ENCODE results near the gene GCNT3.

Gene GCNT3, protein sequence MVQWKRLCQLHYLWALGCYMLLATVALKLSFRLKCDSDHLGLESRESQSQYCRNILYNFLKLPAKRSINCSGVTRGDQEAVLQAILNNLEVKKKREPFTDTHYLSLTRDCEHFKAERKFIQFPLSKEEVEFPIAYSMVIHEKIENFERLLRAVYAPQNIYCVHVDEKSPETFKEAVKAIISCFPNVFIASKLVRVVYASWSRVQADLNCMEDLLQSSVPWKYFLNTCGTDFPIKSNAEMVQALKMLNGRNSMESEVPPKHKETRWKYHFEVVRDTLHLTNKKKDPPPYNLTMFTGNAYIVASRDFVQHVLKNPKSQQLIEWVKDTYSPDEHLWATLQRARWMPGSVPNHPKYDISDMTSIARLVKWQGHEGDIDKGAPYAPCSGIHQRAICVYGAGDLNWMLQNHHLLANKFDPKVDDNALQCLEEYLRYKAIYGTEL

DNA sequence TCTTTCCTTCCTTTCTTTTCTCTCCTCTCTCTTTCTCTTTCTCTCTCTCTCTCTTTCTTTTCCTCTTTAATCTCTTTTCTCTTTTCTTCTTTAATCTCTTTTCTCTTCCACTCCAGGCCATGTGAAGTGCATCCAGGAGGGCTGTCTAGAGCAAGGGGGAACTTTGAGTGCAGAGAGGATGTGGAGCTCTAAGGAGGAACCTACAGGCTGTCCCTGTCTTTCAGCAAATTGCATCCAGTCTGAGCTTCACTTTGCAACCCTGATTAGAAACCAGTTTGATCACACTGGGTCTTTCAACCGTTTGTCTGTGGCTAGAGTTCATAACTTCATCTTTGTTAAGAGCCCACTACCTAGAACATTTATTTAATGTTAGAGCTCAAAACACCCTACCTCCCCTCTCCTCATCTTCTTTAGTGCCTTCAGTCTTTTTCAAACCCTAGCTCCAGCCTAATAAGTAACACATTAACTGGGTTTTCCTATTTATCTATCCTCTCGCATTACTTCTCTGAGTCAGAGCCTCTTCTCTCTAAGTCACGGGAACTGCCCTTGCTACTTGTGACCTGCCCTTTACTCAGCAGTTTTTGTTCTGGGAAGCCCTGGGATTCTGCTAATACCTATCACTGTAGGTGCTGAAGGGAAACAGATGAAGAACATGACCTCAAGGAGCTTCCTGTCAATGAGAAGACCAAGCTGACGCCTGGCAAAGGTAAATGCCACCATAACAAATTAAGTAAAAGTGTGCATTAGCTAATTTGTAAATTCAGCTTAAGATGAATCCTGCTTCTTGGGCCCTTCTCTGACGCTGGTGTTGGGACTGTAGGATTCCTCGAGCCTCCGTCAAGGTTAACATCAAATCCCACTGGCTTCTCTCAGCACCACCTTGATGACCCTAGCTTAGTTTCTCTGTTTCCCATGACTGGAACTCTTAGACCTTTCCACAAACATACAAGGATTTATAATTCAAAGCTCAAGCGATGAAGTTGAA, at the start of gene GCNT3:
GCNT3 (plus strand) TSS at position 508 of the 985 bp plus-strand sequence. CDS start 6,456 bp downstream, outside the sequence.
- DNase-seq: no peak

DNA sequence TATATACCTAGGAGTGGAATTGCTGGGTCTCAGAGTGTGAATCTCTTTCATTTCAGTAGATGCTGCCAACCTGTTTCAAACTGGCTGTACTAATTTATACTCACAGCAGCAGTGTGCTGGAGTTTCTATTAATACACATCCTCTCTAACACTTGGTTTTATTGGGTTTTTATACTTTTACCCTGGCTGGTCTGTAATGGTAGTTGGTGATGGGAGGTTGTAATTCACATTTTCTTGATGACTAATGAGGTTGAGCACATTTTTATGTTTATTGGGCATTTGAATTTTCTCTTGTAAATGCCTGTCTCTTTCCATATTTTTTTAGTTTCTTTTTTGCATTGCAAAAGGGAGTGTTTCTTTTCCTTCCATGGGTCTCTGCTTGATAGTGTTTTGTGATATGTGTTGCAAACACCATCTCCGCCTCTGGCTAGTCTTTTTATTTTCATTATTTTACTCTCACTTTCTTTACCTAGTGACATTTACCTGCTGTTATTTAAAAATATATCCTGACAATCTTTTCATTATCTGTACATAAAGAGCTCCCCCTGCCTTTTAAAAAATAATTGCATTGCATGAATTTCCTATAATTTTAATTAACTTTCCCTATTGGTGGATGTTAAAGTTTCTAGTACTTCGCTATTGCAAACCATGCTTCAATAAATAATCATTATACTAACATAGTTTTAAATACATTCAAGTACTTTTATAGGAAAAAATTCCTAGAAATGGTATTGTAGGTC, 49.0 kb upstream of the GCNT3 start:
- no peak for DNase-seq

DNA sequence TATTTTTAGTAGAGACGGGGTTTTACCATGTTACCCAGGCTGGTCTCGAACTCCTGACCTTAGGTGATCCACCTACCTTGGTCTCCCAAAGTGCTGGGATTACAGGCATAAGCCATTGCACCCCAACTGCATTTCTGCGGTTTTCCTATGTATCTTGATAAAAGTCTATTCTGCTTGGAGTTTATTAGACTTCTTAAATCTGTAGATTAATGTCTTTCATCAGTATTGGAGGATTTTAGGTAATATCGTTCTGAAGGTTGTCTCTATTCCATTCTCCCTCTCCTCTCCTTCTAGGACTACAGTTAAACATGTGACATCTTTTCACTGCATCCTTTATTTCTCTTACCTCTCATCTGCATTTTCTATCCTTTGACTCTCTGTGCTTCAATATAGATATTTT, 46.3 kb upstream of the GCNT3 start:
- no peak for DNase-seq

DNA sequence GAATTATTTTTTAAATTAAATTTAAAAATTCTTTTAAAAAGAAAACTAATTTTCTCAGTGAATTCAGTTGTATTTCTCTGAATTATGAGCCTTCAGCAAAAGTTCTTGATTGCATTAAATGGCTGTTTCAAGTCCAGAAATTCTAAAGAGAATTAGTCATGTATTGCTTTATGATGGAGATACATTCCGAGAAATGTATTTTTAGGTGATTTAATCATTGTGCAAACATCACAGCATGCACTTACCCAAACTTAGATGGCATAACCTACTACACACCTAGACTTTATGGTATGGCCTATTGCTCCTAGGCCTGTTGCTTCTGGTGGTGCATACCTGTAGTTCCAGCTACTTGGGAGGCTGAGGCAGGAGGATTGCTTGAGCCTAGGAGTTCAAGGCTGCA, 44.3 kb upstream of the GCNT3 start:
- no peak for DNase-seq

DNA sequence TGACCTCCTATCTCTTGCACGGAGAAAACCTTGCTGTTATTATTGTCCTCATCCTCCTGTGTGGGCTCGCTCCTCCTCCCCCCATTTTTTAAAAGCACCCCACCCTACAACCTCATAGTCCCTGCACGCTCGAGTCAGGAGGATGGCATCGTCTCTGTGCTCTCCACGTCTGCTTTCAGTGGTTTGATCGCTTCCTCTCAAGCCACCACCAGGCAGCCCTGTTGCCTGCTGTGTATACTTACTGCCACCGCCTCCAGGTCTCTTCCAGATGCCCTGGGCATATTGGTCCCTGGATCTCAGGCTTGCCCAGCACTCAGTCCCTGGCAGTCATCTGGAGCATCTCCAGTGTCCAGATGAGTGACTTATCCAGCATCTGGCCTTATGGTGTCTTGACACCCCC, 42.1 kb upstream of the GCNT3 start:
- no peak for DNase-seq

DNA sequence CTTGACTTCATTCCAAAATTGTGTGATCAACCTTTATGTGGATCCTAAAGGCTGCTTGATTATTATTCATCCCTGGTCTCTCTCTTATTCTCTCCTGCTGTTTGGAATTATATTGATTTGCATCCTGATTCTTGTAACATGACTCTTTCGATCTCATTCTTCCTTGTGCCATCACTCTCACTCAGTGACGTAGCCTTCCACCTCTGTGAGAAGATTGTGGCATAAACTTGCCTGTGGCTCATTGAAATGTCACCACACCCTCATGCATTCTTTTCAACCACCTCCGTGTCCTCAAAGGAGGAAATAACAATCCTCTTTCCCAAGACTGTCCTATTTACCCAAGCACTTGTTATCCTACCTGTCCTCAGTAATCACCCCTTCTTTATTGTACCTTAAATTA, 41.3 kb upstream of the GCNT3 start:
- no peak for DNase-seq

DNA sequence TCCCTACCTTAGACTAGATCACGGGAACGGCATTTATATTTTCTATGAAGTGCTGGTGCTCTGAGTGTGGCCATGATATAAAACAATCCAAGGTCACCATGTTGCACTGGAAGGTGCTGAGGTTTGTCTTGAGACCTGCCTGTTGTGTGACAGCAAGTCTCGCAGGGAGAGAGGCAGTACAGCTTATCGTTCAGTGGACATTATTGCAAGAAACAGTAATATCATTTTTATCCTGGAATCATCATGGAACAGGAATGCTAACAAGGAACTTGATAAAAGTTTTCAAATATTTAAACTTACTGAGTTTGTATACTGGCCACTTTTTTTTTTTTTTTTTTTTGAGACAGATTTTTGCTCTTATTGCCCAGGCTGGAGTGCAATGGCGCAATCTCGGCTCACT, 40.0 kb upstream of the GCNT3 start:
- no peak for DNase-seq

DNA sequence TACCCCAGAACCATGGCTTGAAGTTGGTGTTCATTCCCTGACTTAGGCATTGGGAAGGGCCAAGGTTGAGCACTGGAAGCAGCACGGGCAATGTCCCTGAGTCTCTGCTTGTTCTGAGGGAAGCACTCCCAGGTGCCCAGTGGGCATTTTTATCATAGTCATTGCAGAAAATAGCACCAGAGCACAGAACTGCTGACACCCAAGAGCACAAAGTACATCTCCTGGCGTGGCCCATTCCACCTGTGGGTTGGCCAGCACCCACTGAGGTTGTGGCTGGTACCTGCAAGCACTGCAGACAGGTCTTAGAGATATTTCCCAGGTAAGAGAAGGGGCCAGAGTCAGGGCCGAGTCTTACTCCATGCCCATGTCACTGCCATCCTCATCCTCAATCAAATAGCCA, 28.5 kb upstream of the GCNT3 start:
- no peak for DNase-seq

DNA sequence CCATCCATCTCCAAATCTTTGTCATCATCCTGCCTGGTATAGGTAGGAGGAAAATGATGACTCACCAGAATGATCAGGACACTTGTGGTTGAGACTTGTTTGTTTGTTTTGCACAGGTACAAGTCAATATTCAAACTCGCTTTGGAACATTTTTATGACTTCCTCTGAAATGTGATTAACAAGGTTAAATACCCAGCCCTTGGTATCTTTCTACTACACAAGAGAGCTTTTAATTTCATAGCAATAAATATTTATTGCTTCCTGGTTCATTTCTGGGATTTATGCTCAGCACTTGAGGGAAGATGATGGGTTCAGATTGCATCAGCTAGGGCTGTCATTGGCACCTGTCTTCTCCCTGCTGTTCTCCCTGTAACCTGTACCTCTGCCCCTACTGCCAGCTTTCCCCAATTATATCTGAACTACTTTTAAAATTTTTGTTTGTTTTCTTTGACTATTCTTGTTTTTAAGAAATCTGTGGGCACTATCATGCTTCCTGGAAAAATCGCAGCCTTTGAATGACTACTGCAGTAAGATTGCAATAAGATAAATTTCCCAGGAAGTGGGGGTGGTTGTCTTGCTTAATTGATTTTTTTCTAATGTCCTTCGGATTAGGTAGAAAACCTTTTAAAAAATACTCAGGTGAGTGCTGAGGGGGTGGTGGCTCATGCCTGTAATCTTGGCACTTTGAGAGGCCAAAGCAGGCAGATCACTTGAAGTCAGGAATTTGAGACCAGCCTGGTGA, 24.3 kb upstream of the GCNT3 start:
- DNase-seq: no peak

DNA sequence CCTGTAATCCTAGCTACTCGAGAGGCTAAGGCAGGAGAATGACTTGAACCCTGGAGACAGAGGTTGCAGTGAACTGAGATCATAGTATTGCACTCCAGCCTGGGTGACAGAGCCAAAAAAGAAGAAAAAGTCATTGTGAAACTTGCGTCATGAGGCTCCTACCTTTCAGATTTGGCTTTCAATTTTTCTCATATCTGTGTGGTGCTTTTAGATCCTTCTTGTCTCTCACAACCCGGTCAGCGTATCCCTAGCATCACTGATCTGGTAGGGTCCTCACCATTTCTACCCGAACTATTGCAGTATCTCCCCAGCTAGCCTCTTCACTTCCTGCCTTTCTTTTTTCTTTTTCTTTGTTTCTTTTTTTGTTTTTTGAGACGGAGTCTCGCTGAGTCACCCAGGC, 21.6 kb upstream of the GCNT3 start:
- DNase-seq: no peak

DNA sequence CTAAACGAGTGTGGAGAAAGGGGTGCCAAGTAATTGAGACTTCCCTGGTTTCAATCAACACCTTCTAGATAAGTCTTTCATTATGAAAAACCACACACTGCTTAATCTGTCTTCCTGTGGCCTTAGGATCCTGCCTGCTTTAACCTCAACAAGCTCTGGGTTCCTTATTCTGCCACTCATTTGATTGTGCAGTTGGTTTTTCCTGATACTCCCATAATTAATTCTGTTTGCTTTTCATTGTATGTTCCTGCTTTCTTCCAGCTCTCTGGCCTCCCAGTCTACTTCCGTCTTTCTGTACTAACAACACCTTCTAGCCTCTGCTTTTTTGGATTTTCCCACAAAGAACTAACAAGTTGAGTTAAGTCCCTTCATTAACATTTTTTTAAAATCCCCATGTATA, 20.2 kb upstream of the GCNT3 start:
- no peak for DNase-seq

DNA sequence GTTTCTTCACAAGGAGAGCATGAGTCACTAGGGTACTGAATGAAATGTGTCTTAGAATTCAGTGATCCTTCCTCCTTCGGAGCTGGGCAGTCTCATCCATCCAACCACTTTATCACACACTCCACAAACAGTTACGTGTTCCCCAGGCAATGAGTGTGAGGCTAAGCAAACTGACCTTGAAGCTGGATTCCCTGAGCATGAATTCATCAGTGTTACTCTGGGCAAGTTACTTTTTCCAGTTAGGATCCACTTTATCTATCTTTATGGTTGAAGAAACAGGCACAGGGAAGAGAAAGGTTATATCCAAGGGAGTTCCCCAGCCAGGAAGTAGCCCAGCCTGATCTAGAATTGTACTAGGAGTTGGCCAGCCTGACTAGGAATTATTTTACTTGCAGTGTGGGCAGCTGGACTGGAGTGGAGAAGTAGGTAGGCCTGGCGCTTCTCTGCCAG, 17.1 kb upstream of the GCNT3 start:
- no peak for DNase-seq

DNA sequence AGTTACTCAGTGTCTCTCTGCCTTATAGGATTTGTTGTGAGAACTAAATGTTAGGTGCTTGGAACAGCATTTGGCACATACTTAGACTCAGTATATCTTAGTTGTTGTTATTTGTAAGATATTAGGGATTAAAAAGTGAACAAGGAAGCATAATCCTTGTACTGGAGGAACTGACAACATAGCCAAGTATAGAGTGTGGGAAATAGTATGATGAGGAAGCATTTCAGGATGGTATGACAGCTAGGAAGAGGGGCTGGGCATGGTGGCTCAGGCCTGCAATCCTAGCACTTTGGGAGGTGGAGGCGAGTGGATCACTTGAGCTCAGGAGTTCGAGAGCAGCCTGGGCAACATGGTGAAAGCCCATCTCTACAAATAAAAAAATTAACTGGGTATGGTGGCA, 16.6 kb upstream of the GCNT3 start:
- no peak for DNase-seq

DNA sequence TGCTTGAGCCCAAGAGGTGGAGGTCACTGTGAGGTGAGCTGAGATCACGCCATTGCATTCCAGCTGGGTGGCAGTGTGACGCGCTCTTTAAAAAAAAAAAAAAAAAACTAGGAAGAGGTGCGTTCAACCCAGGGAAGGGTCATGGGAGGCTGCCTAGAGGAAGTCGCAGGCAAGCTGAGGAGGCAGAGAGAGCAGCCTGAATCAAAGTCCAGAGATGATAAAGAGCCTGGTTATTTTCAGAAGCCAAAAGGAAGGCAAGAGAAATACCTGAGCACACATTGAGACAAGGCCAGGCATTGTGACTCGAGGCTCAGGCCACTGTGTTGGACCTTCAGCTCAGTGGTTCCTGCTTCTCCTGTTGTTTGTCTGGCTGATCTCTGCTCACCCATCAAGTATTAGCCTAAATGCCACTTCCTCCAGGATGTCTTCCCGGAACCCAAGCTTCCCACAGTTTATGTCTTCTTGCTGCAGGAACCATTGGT, 16.1 kb upstream of the GCNT3 start:
- no peak for DNase-seq

DNA sequence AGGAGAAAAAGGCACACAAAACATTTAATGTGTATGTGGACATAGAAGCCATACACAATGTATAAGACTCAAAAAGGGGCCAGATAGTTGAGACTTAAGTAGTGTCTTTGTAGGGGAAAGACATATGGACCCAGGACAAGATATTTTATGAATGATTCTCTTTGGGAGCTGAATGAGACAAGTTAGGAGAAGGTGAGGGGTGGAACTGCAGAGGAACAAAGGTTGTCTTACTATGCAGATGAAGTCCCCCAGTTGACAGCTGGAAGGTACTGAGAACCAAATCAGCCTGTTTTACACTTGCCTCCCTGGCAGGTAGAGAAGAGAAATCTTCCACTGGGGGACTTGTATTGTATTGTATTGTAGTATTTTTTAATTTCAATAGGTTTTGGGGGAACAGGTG, 14.9 kb upstream of the GCNT3 start:
- DNase-seq: no peak

DNA sequence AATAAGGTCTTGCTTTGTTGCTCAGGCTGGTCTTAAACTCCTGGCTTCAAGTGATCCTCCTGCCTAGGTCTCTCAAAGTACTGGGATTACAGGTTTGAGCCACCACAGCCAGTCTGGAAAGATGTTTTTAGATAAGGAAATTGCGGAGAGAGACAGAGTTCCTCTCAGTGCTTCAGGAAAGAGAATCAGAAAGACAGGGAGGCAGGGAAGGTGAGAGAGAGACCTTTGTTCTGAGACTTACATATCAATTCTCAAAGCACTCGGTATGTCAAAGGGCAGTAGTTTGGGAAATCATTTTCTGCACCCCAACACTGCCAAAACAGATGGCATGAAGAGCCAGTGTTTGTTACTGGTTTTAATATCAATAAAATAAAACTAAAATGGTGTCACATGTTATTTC, 13.1 kb upstream of the GCNT3 start:
- no peak for DNase-seq

DNA sequence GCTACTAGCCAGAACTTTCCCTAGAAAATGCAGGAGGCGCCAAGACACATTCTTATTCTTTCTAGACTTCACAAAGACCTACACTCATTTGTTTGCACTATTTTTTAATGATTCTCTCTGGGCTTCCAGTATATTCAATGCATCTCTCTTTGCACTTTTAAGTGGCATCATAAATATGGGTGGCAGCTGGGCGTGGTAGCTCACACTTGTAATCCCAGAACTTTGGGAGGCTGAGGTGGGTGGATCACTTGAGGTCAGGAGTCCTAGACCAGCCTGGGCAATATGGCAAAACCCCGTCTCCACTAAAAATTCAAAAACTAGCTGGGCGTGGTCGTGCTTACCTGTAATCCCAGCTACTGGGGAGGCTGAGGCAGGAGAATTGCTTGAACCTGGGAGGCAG, 5.6 kb upstream of the GCNT3 start:
- DNase-seq: no peak

DNA sequence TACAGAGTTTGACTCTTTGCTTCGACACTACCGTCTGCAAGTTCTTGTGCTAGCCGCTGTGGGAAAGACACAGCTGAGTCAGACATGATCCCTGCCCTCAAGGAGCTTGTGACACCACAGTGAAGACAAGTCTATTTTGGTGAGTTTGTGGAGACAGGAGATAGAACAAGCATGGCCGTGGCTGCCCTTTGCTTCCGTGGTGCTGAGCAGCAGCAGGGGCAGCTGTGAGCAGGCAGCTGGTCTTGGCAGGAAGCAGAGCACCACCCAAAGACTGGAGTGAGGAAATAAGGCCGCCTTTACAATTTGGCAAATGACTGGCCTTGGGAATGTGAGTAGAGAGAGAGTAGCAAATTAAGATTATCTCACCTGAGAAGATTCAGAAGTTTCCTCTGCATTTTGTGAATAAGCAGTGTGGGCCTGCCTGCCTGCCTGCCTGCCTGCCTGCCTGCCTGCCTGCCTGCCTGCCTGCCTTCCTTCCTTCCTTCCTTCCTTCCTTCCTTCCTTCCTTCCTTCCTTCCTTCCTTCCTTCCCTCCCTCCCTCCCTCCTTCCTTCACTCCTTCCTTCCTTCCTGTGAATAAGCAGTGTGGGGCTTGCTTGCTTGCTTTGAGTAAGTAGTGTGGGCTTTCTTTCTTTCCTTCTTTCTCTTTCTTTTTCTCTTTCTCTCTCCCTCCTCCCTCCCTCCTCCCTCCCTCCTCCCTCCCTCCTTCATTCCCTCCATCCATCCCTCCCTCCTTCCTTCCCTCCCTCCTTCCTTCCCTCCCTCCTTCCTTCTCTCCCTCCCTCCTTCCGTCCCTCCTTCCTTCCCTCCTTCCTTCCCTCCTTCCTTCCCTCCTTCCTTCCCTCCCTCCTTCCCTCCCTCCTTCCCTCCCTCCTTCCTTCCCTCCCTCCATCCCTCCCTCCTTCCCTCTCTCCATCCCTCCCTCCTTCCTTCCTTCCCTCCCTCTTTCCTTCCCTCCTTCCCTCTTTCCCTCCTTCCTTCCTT, 1.6 kb upstream of the GCNT3 start:
- DNase-seq: no peak

DNA sequence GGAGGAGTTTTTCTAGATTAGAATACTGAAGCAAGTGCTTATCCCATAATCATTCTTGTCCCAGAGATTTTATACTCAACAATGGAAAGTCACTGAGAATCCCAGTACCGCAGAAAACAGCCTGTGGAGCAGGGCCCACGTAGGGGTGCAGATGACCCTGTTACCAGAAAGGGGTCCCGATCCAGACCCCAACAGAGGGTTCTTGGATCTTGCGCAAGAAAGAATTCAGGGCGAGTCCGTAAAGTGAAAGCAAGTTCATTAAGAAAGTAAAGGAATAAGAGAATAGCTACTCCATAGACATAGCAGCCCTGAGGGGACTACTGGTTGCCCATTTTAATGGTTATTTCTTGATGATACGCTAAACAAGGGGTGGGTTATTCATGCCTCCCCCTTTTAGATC, 2.6 kb downstream of the GCNT3 start:
- DNase-seq: no peak

DNA sequence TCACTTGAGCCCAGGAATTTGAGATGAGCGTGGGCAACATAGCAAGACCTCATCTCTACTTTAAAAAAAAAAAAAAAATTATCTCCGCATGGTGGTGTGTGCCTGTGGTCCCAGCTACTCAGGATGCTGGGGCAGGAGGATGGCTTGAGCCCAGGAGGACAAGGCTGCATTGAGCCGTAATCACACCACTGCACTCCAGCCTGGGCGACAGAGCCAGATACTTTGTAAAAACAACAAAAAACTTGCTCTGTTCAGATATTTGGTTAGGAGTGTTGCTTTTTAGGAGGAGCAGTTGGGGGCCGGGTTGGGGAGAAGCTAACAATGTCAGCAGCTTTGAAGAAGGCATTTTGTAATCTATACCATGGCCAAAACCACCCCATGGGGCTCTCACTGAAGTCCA, 4.1 kb downstream of the GCNT3 start:
- no peak for DNase-seq

DNA sequence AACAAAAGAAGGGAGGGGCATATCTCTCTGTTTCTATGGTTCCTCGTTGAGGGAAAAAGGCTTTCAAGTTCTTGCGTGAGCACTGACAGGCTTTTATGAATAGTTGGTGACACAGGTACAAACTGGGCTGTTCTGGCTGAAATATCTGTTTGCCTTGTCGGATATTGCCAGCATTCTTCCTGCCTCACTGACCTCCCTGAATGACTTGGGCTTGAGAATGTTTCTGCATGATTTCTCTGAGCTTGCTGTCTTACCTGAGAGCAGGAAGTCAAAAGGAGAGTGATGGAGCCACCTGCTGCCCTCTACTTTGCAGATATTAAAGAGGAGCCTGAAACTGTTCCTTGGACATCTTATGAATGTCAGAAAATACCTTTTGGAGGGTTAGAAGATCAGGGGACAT, 4.8 kb downstream of the GCNT3 start:
- no peak for DNase-seq
